ENCODE data around the gene ACBD4.
"Not testable (repeated sequence)": the region's sequence is repeated elsewhere in the genome, so short reads cannot be mapped to it uniquely, and the experiment has no call there.

Gene ACBD4

GRCh38 chr17:45123076-45123770, 12.3 kb upstream of the ACBD4 start:
- H4K20me1 ChIP-seq (ENCODE audit: insufficient read depth): no peaks in the 10 kb centered on the region
- no peaks in the 10 kb centered on the region for H3K27me3 ChIP-seq (ENCODE audit: insufficient read depth, low read depth)
- no peaks in the 10 kb centered on the region for H3K36me3 ChIP-seq (ENCODE audit: insufficient read depth)
- H2AFZ ChIP-seq (ENCODE audit: low read depth): no peak overlapping the region
- no peak overlapping the region for H3K27ac ChIP-seq
- no peak overlapping the region for H3K4me2 ChIP-seq
- H3K79me2 ChIP-seq (ENCODE audit: insufficient read depth, low read depth): no peaks in the 10 kb centered on the region
- no peak for TF ChIP-seq CTCF (conservative IDR thresholded peaks at IDR 0.05; ENCODE audit: low read depth, low read length)
- H3K9ac ChIP-seq: no peak overlapping the region
- H3K4me3 ChIP-seq (IDR thresholded peaks at IDR 0.05; ENCODE audit: insufficient read depth, low read depth, low read length): no peak overlapping the region
- H3K4me1 ChIP-seq (ENCODE audit: low read depth, poor library complexity, severe bottlenecking): no peaks in the 10 kb centered on the region

- H3K4me1 ChIP-seq (ENCODE audit: low read depth, poor library complexity, severe bottlenecking): no peaks in the 10 kb centered on the region
- H3K79me2 ChIP-seq (ENCODE audit: insufficient read depth, low read depth): no peaks in the 10 kb centered on the region
- no peak for TF ChIP-seq CTCF (conservative IDR thresholded peaks at IDR 0.05; ENCODE audit: low read depth, low read length)
- no peaks in the 10 kb centered on the region for H4K20me1 ChIP-seq (ENCODE audit: insufficient read depth)
- H3K4me2 ChIP-seq: no peak overlapping the region
- H3K4me3 ChIP-seq (IDR thresholded peaks at IDR 0.05; ENCODE audit: insufficient read depth, low read depth, low read length): no peak overlapping the region
- no peak overlapping the region for H3K27ac ChIP-seq
- H2AFZ ChIP-seq (ENCODE audit: low read depth): no peak overlapping the region
- no peaks in the 10 kb centered on the region for H3K27me3 ChIP-seq (ENCODE audit: insufficient read depth, low read depth)
- no peak overlapping the region for H3K9ac ChIP-seq
- H3K36me3 ChIP-seq (ENCODE audit: insufficient read depth): no peaks in the 10 kb centered on the region
These were observed 11.3 kb upstream of the ACBD4 start for GRCh38 chr17:45123930-45124796.

- H3K27ac ChIP-seq; H2AFZ ChIP-seq (ENCODE audit: low read depth); H3K4me2 ChIP-seq; H4K20me1 ChIP-seq (ENCODE audit: insufficient read depth); H3K27me3 ChIP-seq (ENCODE audit: insufficient read depth, low read depth); H3K36me3 ChIP-seq (ENCODE audit: insufficient read depth); H3K4me1 ChIP-seq (ENCODE audit: low read depth, poor library complexity, severe bottlenecking); H3K9ac ChIP-seq; H3K79me2 ChIP-seq (ENCODE audit: insufficient read depth, low read depth); H3K4me3 ChIP-seq (IDR thresholded peaks at IDR 0.05; ENCODE audit: insufficient read depth, low read depth, low read length): not testable (repeated sequence)
These were observed 10.7 kb upstream of the ACBD4 start for GRCh38 chr17:45124797-45125122.

GRCh38 chr17:45125509-45125908, 10.0 kb upstream of the ACBD4 start:
- no peak overlapping the region for H2AFZ ChIP-seq (ENCODE audit: low read depth)
- H3K79me2 ChIP-seq (ENCODE audit: insufficient read depth, low read depth): no peaks in the 10 kb centered on the region
- no peaks in the 10 kb centered on the region for H3K4me1 ChIP-seq (ENCODE audit: low read depth, poor library complexity, severe bottlenecking)
- no peaks in the 10 kb centered on the region for H3K27me3 ChIP-seq (ENCODE audit: insufficient read depth, low read depth)
- no peaks in the 10 kb centered on the region for H3K36me3 ChIP-seq (ENCODE audit: insufficient read depth)
- no peak overlapping the region for H3K27ac ChIP-seq
- no peak overlapping the region for H3K4me3 ChIP-seq (IDR thresholded peaks at IDR 0.05; ENCODE audit: insufficient read depth, low read depth, low read length)
- no peak for TF ChIP-seq CTCF (conservative IDR thresholded peaks at IDR 0.05; ENCODE audit: low read depth, low read length)
- no peak overlapping the region for H3K4me2 ChIP-seq
- no peak overlapping the region for H3K9ac ChIP-seq
- no peaks in the 10 kb centered on the region for H4K20me1 ChIP-seq (ENCODE audit: insufficient read depth)

- H3K9ac ChIP-seq: no peak overlapping the region
- H4K20me1 ChIP-seq (ENCODE audit: insufficient read depth): no peaks in the 10 kb centered on the region
- TF ChIP-seq CTCF (conservative IDR thresholded peaks at IDR 0.05; ENCODE audit: low read depth, low read length): no peak
These were observed 8.3 kb upstream of the ACBD4 start for GRCh38 chr17:45127207-45127547.

More at GRCh38 chr17:45127207-45127547, 8.3 kb upstream of the ACBD4 start:
- Histone ChIP-seq H3K4me2 (no peak overlapping the region), H3K4me1 (ENCODE audit: low read depth, poor library complexity, severe bottlenecking) (peaks cover 3% of the 10 kb centered on the region), H3K79me2 (ENCODE audit: insufficient read depth, low read depth) (no peaks in the 10 kb centered on the region), H3K27ac (no peak overlapping the region), H2AFZ (ENCODE audit: low read depth) (no peak overlapping the region), H3K27me3 (ENCODE audit: insufficient read depth, low read depth) (no peaks in the 10 kb centered on the region), H3K36me3 (ENCODE audit: insufficient read depth) (no peaks in the 10 kb centered on the region), H3K4me3 (IDR thresholded peaks at IDR 0.05; ENCODE audit: insufficient read depth, low read depth, low read length) (no peak overlapping the region)

All from KMS-11 (cell line).